Pancreas (tissue), 10 donors: ENCODE results near the gene RASL10A. TPM values are rescaled to one million over a fixed set of nuclear protein-coding genes. Genes with fewer than 3 reads are reported as not detected.

Source experiments
- ATAC-seq, 4 donors: fragments of 200-7000 bp; cut with Tn5 transposase; one replicate each; pipeline versions ENCODE4 v1.8.0 to v1.9.1; 2020; ENCODE audit warnings: mild to moderate bottlenecking in 4 of 4, moderate library complexity in 4 of 4
- DNase-seq, 6 donors: peaks; one replicate each; pipeline ENCODE4 v3.0.0-alpha.2; 2020
- FAIRE-seq: peaks from 2 replicates; lab custom pipeline; 2012; peaks lifted over from hg19 to GRCh38; lab: Jason Lieb, UNC
- H3K27ac ChIP-seq, 4 donors: fragments of 200-600 bp; sonication (generic); 1 replicate in 3 of 4; 2 replicates in 1 of 4; pipeline versions ENCODE4 v1.5.0 to v1.8.0; 2020
- H3K27me3 ChIP-seq, 4 donors: fragments of 200-600 bp; one replicate each; pipeline ENCODE4 v1.8.0; 2021
- H3K36me3 ChIP-seq, 3 donors: fragments of 200-600 bp; sonication (generic) in 1 of 3; one replicate each; pipeline versions ENCODE4 v1.5.0 to v1.8.0; 2020 to 2021
- H3K4me1 ChIP-seq, 3 donors: fragments of 200-600 bp; one replicate each; pipeline ENCODE4 v1.8.0; 2021
- H3K4me3 ChIP-seq, 4 donors: fragments of 200-600 bp; sonication (generic) in 2 of 4; one replicate each; pipeline versions ENCODE4 v1.5.0 to v1.8.0; 2020 to 2021
- H3K9me3 ChIP-seq, 4 donors: fragments of 200-600 bp; one replicate each; pipeline ENCODE4 v1.8.0; 2021
- WGBS, 2 donors: extraction: QIAGEN DNeasy Blood & Tissue Kit; methylation state at CpG; one replicate each; pipeline ENCODE4 v1.1.7; 2013; 5-methylcytosine and 5-hydroxymethylcytosine counted together
- intact Hi-C, 3 donors: fragments of 100-400 bp; cut with DNase I; formaldehyde crosslinking; loops; one replicate each; pipeline versions ENCODE4 v1.11.1 to v1.14.2; 2022
- polyA plus RNA-seq, 2 donors: library from polyadenylated mRNA; stranded (reverse); fragments of 200-250 nt; gene quantifications; one replicate each; pipeline ENCODE4 v1.2.3, GENCODE V29; 2013
- total RNA-seq, 6 donors: library from RNA; stranded (reverse); fragmentation: NEBNext Ultra II Directional in 4 of 6; extraction: Animal tissue kit (Norgen Biotek cat#: 25700) in 4 of 6; gene quantifications; one replicate each; pipeline versions ENCODE4 v1.2.1 to v1.2.4, GENCODE V29; 2021 to 2023
- TF ChIP-seq, protein P1 (sequence below), 4 donors: fragments of 200-600 bp; sonication (generic) in 3 of 4; IDR thresholded peaks; one replicate each; pipeline versions ENCODE4 v1.5.0 to v1.8.0; 2021; ENCODE audit warnings: antibody characterized with exemption in 4 of 4
- donor health status: healthy with polysubstance abuse.
- donor health status: DM: no; HTN: no; CAD: no; lungs with moderate emphysema.
- donor health status: DM: no; HTN: no; CAD: no.
- donor health status: control.
- donor health status: control.
- donor health status: Bipolar disorder and iron deficiency.
- donor health status: DM: yes; HTN: yes; CAD: no.
- donor health status: DM: no; HTN: no; CAD: no.
- donor health status: DM: no; HTN: no; CAD: no.
- donor health status: DM: yes; HTN: yes; CAD: no.

Gene RASL10A
- total and polyA plus RNA-seq, 8 donors, result 0.24 to 4.4 (median 0.57) TPM

DNA sequence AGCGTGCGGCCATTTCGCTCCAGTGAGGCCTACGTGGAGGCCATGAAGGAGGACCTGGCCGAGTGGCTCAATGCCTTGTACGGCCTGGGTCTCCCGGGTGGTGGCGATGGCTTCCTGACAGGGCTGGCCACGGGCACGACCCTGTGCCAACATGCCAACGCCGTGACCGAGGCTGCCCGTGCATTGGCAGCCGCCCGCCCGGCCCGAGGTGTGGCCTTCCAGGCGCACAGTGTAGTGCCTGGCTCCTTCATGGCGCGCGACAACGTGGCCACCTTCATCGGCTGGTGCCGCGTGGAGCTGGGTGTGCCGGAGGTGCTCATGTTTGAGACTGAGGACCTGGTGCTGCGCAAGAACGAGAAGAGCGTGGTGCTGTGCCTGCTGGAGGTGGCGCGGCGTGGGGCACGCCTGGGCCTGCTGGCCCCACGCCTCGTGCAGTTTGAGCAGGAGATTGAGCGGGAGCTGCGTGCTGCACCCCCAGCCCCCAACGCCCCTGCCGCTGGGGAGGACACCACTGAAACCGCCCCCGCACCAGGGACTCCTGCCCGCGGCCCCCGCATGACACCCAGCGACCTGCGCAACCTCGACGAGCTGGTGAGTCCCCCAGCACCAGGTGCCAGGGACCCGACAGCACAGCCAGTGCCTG is 7.2 kb downstream of the RASL10A start:
- H3K27me3 ChIP-seq, result no peaks in the 10 kb centered on the region
- no peaks in the 10 kb centered on the region for H3K9me3 ChIP-seq
- TF ChIP-seq, protein P1, sequence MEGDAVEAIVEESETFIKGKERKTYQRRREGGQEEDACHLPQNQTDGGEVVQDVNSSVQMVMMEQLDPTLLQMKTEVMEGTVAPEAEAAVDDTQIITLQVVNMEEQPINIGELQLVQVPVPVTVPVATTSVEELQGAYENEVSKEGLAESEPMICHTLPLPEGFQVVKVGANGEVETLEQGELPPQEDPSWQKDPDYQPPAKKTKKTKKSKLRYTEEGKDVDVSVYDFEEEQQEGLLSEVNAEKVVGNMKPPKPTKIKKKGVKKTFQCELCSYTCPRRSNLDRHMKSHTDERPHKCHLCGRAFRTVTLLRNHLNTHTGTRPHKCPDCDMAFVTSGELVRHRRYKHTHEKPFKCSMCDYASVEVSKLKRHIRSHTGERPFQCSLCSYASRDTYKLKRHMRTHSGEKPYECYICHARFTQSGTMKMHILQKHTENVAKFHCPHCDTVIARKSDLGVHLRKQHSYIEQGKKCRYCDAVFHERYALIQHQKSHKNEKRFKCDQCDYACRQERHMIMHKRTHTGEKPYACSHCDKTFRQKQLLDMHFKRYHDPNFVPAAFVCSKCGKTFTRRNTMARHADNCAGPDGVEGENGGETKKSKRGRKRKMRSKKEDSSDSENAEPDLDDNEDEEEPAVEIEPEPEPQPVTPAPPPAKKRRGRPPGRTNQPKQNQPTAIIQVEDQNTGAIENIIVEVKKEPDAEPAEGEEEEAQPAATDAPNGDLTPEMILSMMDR (IDR thresholded peaks at IDR 0.05), result no peak
- DNase-seq, result peak in 3 of 6 donors; percentile 31 to 82 (median 59)
- no peak overlapping the region for H3K27ac ChIP-seq
- H3K36me3 ChIP-seq, result no peaks in the 10 kb centered on the region
- H3K4me1 ChIP-seq, result peaks cover under 1 to 28% (median 20%) of the 10 kb centered on the region in 3 donors
- no peak for ATAC-seq
- 86 to 87% methylated on average over 50 of the region's 50 CpGs for WGBS, 2 donors
- no peak for FAIRE-seq
- intact Hi-C loops, result no loop called here
- peak overlapping the region in 1 of 4 donors; percentile 91 for H3K4me3 ChIP-seq

DNA sequence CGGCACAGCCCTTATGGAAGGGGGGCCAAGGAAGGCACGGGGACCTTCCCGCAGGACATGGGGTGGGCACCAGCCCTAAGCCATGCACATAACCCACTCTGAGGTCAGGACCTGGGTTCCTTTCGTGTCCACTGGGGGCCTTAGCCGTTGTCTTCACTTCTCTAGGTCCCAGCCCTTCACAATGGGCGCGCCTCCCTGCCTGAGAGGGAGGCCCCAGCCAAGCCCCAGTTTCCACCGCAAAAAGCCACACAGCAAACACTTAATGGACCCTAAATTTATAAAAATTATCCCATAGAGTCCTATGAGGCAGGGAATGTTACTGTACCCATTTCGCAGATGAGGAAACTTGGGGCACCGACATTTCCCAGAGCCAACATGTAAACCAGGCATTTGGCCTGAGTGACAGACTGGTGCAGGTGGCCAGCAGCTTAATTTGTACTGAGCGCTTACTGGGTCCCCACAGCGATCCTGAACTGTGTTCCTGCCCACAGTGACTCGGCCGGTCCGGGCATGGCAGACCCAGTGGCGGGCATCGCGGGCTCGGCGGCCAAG is 7.8 kb downstream of the RASL10A start:
- peaks cover 7 to 28% (median 20%) of the 10 kb centered on the region in 3 donors for H3K4me1 ChIP-seq
- H3K4me3 ChIP-seq, result peak overlapping the region; percentile 73 to 91 (median 89)
- intact Hi-C loops, result no loop called here
- DNase-seq (peak in 2 of 6 donors; percentile 35 to 67), FAIRE-seq (no peak), ATAC-seq (no peak)
- H3K27me3 ChIP-seq, result no peaks in the 10 kb centered on the region
- 68 to 71% methylated on average over 20 of the region's 20 CpGs for WGBS, 2 donors
- peak overlapping the region in 1 of 4 donors; percentile 34 for H3K27ac ChIP-seq
- no peaks in the 10 kb centered on the region for H3K9me3 ChIP-seq
- no peaks in the 10 kb centered on the region for H3K36me3 ChIP-seq
- TF ChIP-seq, protein P1 (IDR thresholded peaks at IDR 0.05), result no peak

DNA sequence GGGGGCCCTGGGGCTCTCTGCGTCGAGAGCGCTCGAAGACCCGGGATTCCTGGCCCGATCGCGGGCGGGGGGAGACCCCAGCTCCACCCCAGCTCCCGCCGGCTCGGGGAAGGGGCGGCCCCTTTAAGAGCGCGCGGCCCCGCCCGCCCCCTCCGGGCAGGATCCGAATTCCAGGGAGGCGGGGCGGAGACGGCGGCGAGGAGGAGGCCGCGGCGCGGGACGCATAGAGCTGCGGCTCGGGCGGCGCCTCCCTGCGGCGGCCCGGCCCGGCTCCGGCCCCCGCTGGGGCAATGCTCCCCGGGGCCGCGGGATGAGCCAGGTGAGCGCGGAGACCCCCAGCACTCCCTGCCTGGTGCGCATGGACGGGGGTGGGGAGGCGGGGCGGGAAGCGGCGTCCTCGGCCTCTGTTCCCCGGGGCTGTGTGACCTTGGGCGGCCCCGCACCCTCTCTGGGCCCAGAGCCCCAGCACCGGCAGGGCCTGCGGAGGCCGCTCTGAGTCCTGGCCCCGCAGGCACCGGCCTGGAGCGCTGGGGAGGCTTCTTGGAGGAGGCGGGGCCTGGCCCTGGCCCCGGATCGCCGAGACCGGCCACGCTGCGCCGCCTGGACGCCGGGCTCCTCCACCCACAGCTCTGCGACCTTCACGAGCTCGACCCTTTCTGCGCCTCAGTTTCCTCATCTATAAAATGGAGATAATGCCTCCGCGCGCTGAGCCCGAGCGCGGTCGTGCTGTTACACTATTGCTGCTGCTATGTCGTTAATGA is 8.5 kb downstream of the RASL10A start:
- DNase-seq (peak; percentile 76 to 91 (median 86)), FAIRE-seq (no peak), ATAC-seq (peak; percentile 71 to 79 (median 75))
- H3K4me3 ChIP-seq, result peak overlapping the region; percentile 73 to 91 (median 89)
- intact Hi-C loops, result no loop called here
- WGBS, 2 donors, result 3 to 5% methylated on average over 31 to 83 of the region's 83 CpGs
- peak overlapping the region; percentile 34 to 65 (median 46) for H3K27ac ChIP-seq
- H3K9me3 ChIP-seq, result no peaks in the 10 kb centered on the region
- no peaks in the 10 kb centered on the region for H3K27me3 ChIP-seq
- peaks cover 9 to 31% (median 20%) of the 10 kb centered on the region in 3 donors for H3K4me1 ChIP-seq
- no peaks in the 10 kb centered on the region for H3K36me3 ChIP-seq
- TF ChIP-seq, protein P1 (IDR thresholded peaks at IDR 0.05), result no peak

DNA sequence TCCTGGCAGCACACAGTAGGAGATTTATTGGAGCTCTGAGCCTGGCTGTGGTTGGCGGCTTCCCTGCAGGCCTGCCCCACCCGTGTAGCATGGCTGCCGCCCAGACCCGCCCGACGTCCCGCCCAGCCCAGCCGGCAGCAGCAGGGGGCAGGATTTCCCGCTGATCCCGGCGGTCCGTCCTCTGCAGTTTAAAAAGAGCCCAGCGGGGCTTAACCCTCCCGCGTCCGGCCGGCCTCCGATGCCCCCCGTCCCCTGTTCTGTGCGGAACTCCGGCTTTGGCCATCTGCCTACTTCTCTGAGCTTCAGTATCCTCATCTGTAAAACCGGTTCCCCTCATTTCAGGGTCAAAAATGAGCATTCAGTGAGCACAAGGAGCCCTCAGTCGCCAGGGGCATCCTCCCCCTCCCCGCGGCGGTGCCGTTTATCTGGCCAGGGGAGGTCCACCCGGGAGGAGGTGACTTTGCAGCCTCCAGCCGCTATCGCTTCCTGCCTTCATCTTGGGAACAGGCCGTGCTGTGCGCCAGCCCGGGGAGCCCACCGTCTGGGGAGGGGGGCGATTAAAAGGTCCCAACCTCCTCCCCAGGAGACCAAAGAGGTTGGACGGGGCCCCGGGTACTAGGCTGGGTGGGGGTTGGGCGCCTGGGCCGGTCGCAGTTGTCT is 9.2 kb downstream of the RASL10A start, which contains the start of gene GAS2L1:
Gene GAS2L1 (plus strand): TSS at position 476 of the 660 bp plus-strand sequence. CDS start 1,456 bp downstream, outside the sequence.
- DNase-seq (peak; percentile 76 to 92 (median 83)), FAIRE-seq (no peak), ATAC-seq (peak; percentile 61 to 79 (median 71))
- no peaks in the 10 kb centered on the region for H3K36me3 ChIP-seq
- peaks cover 9 to 28% (median 20%) of the 10 kb centered on the region in 3 donors for H3K4me1 ChIP-seq
- 1% methylated on average over 36 to 40 of the region's 40 CpGs for WGBS, 2 donors
- no peaks in the 10 kb centered on the region for H3K9me3 ChIP-seq
- no peaks in the 10 kb centered on the region for H3K27me3 ChIP-seq
- TF ChIP-seq, protein P1 (IDR thresholded peaks at IDR 0.05), result peak; percentile 32 to 54 (median 43)
- intact Hi-C loops, result no loop called here
- H3K4me3 ChIP-seq, result peak within 1 kb of the TSS; percentile 73 to 91 (median 89)
- peak within 1 kb of the TSS; percentile 34 to 65 (median 46) for H3K27ac ChIP-seq
